ENCODE measurements around the gene SDR42E1.
"Not testable (repeated sequence)": the region's sequence is repeated elsewhere in the genome, so short reads cannot be mapped to it uniquely, and the experiment has no call there.

Gene SDR42E1

GRCh38 chr16:81997738-81998137 is 13.5 kb downstream of the SDR42E1 start:
- DNase-seq, result no peak

GRCh38 chr16:81996664-81997509 is 14.4 kb downstream of the SDR42E1 start:
- DNase-seq, result no peak

- DNase-seq, result no peak
Observed at GRCh38 chr16:81995651-81996050, 15.6 kb downstream of the SDR42E1 start.

GRCh38 chr16:81994485-81994884 is 16.8 kb downstream of the SDR42E1 start:
- no peak for DNase-seq

GRCh38 chr16:81992859-81993258 is 18.4 kb downstream of the SDR42E1 start:
- no peak for DNase-seq

- DNase-seq, result no peak
Observed at GRCh38 chr16:81987706-81988105, 23.6 kb downstream of the SDR42E1 start.

- no peak for DNase-seq
Observed at GRCh38 chr16:81987121-81987520, 24.1 kb downstream of the SDR42E1 start.

- not testable (repeated sequence) for DNase-seq
Observed at GRCh38 chr16:81977335-81977942, 33.8 kb downstream of the SDR42E1 start.

- no peak for DNase-seq
Observed at GRCh38 chr16:81975637-81976036, 35.6 kb downstream of the SDR42E1 start.

GRCh38 chr16:81973737-81974136 is 37.5 kb downstream of the SDR42E1 start:
- no peak for DNase-seq

GRCh38 chr16:81971853-81972252 is 39.4 kb downstream of the SDR42E1 start:
- DNase-seq, result no peak

GRCh38 chr16:81967358-81967757 is 43.9 kb downstream of the SDR42E1 start:
- DNase-seq, result no peak

- DNase-seq, result no peak
Observed at GRCh38 chr16:81964808-81965207, 46.5 kb downstream of the SDR42E1 start.

- DNase-seq, result no peak
Observed at GRCh38 chr16:81956213-81956948, 54.9 kb downstream of the SDR42E1 start.

- no peak for DNase-seq
Observed at GRCh38 chr16:81951564-81951963, 59.7 kb downstream of the SDR42E1 start.

GRCh38 chr16:81946206-81946605 is 65.1 kb downstream of the SDR42E1 start:
- DNase-seq, result no peak

GRCh38 chr16:81945665-81946064 is 65.6 kb downstream of the SDR42E1 start:
- no peak for DNase-seq

GRCh38 chr16:81942007-81942601 is 69.2 kb downstream of the SDR42E1 start:
- DNase-seq, result no peak

- DNase-seq, result no peak
Observed at GRCh38 chr16:81940781-81941560, 70.3 kb downstream of the SDR42E1 start.

GRCh38 chr16:81939164-81940056 is 71.9 kb downstream of the SDR42E1 start:
- DNase-seq, result no peak

Data from activated naive CD4-positive, alpha-beta T cell (primary cell).